RWPE2 (cell line): ENCODE data around the gene IMP3.

Source experiments
- ATAC-seq: fragments of 200-7000 bp; cut with Tn5 transposase; 3 replicates; pipeline ENCODE4 v1.9.1; 2021; ENCODE audit warnings: low read depth
- DNase-seq: peaks from one replicate; pipeline ENCODE4 v3.0.0-alpha.2; 2020; ENCODE audit warnings: low spot score
- H3K27ac ChIP-seq: fragments of 450-650 bp; 2 replicates; pipeline ENCODE4 v1.5.1; 2017; ENCODE audit warnings: mild to moderate bottlenecking; ENCODE audit not compliant: poor library complexity, severe bottlenecking
- H3K27me3 ChIP-seq: fragments of 250-450 bp; sonication (Bioruptor Pico); 2 replicates; pipeline ENCODE4 v1.5.1; 2021; ENCODE audit warnings: mild to moderate bottlenecking, moderate library complexity; ENCODE audit not compliant: insufficient read depth, poor library complexity, severe bottlenecking
- H3K36me3 ChIP-seq: fragments of 250-450 bp; sonication (Bioruptor Pico); 2 replicates; pipeline ENCODE4 v1.5.1; 2020; ENCODE audit warnings: low read depth, mild to moderate bottlenecking, moderate library complexity
- H3K4me1 ChIP-seq: fragments of 250-450 bp; sonication (Bioruptor Pico); 2 replicates; pipeline ENCODE4 v1.5.1; 2021; ENCODE audit warnings: mild to moderate bottlenecking, moderate library complexity; ENCODE audit not compliant: insufficient read depth, poor library complexity, severe bottlenecking
- H3K4me3 ChIP-seq: fragments of 250-450 bp; sonication (Bioruptor Pico); 2 replicates; pipeline ENCODE4 v1.5.1; 2021; ENCODE audit warnings: mild to moderate bottlenecking, moderate library complexity; ENCODE audit not compliant: severe bottlenecking
- H3K9me3 ChIP-seq: fragments of 250-450 bp; sonication (Bioruptor Pico); 2 replicates; pipeline ENCODE4 v1.5.1; 2021; ENCODE audit warnings: mild to moderate bottlenecking, moderate library complexity; ENCODE audit not compliant: severe bottlenecking
- TF ChIP-seq, protein P1 (sequence below): fragments of 450-650 bp; IDR thresholded peaks from one replicate; pipeline ENCODE4 v1.5.1; 2017; ENCODE audit warnings: mild to moderate bottlenecking, moderate library complexity; ENCODE audit not compliant: poor library complexity, severe bottlenecking

IMP3 gene

DNA sequence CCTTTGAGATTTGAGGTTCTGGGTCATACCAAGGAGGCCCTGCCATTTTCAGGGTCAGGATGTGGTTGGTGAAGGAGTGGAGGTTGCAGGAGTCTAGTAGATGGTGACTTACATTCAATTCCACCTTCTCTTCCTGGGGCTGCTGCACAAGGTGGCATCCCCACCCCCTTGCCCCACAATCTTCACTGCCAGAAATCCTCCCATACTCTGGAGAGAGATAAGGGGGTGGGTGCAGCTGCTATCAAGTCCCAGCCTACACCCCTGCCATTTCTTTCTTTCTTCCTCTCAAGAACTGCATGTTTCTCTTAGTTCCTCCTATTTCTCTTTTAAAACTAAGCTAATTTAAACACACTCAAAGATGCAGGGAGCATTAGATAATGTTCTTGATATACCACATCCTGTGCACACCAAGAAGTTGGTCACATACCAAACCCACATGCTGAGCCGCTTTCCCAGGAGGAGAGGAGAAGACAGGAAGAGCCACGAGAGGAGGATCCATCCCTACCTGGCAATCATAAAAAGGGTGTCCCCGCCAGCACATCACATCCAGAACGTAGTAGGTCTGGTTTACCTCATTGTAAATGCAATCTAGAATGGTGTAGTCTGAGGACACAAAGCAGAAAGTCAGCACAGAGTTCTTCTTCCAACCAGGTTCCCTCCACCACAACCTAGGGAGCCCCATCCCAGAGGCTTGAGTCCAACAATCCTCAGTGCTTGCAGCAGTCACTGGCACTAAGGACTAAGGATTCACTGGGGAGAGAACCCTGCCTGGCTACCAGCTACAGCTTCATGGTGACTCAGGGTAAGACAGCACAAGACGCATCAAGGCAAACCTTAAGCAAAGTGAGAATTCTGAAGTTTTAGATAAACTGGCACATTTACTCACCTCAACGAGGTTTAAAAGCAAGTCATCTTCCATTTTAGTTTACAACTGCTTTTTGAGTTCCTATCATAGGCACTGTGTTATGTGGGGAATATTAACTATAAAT lies 33.0 kb downstream of the IMP3 start:
- DNase-seq (no peak), ATAC-seq (peak; percentile 21; the same call in 1 of the 3 replicates)
- Histone ChIP-seq H3K4me1 (no peaks in the 10 kb centered on the region), H3K36me3 (peaks cover 74% of the 10 kb centered on the region), H3K4me3 (no peak overlapping the region), H3K27ac (no peak overlapping the region), H3K27me3 (no peaks in the 10 kb centered on the region), H3K9me3 (no peaks in the 10 kb centered on the region)
- TF ChIP-seq, protein P1, sequence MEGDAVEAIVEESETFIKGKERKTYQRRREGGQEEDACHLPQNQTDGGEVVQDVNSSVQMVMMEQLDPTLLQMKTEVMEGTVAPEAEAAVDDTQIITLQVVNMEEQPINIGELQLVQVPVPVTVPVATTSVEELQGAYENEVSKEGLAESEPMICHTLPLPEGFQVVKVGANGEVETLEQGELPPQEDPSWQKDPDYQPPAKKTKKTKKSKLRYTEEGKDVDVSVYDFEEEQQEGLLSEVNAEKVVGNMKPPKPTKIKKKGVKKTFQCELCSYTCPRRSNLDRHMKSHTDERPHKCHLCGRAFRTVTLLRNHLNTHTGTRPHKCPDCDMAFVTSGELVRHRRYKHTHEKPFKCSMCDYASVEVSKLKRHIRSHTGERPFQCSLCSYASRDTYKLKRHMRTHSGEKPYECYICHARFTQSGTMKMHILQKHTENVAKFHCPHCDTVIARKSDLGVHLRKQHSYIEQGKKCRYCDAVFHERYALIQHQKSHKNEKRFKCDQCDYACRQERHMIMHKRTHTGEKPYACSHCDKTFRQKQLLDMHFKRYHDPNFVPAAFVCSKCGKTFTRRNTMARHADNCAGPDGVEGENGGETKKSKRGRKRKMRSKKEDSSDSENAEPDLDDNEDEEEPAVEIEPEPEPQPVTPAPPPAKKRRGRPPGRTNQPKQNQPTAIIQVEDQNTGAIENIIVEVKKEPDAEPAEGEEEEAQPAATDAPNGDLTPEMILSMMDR, result no peak

- TF ChIP-seq, protein P1, result no peak
- Histone ChIP-seq H3K27ac (no peak overlapping the region), H3K27me3 (no peaks in the 10 kb centered on the region), H3K36me3 (peaks cover 75% of the 10 kb centered on the region), H3K4me1 (no peaks in the 10 kb centered on the region), H3K9me3 (no peaks in the 10 kb centered on the region), H3K4me3 (no peak overlapping the region)
- ATAC-seq (no peak), DNase-seq (no peak)
Measured at GRCh38 chr15:75606026-75606425, 34.0 kb downstream of the IMP3 start.

DNA sequence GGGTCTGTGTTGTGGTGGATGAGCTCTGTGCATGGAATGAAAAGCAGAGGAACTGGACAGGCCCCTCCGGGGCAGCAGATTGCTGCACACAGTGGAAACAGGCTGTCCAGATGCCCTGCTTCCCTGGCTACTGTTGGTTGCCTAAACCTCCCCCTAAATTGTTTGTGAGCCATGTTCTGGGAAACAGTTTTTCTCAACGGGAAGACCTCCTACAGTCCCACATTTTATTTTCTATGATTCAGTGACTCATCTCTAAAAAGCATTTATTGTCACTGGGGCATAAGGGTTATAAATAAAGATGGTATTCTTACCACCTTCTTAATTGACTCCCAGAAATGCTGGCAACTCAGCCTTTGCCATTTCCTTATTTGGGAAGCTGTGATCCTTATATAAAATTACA lies 40.6 kb downstream of the IMP3 start:
- Histone ChIP-seq H3K36me3 (peaks cover 77% of the 10 kb centered on the region), H3K27ac (no peak overlapping the region)
- DNase-seq, result peak; percentile 19

GRCh38 chr15:75598361-75598760 lies 41.7 kb downstream of the IMP3 start:
- Histone ChIP-seq H3K4me3 (no peak overlapping the region), H3K27me3 (no peaks in the 10 kb centered on the region), H3K4me1 (no peaks in the 10 kb centered on the region), H3K9me3 (no peaks in the 10 kb centered on the region), H3K36me3 (peaks cover 74% of the 10 kb centered on the region), H3K27ac (no peak overlapping the region)
- peak; percentile 45 for DNase-seq
- ATAC-seq, result no peak
- TF ChIP-seq, protein P1, result no peak

More for the DNA sequence above, 40.6 kb downstream of the IMP3 start:
- H3K27me3 ChIP-seq, result no peaks in the 10 kb centered on the region
- H3K4me3 ChIP-seq, result no peak overlapping the region
- ATAC-seq, result no peak
- no peaks in the 10 kb centered on the region for H3K9me3 ChIP-seq
- TF ChIP-seq, protein P1, result no peak
- H3K4me1 ChIP-seq, result no peaks in the 10 kb centered on the region
